MM.1S (cell line): ENCODE measurements around the gene PACS2.

Experiments
- CTCF ChIP-seq: fragments of 300-600 bp; sonication (generic); IDR thresholded peaks from 2 replicates; pipeline ENCODE4 v1.5.1; 2016; ENCODE audit warnings: antibody characterized with exemption, low read length, mixed read lengths
- EZH2 ChIP-seq: fragments of 300-600 bp; sonication (generic); optimal IDR thresholded peaks from 2 replicates; pipeline ENCODE3; 2017; ENCODE audit warnings: low read depth, mild to moderate bottlenecking, antibody characterized with exemption, low read length, mixed read lengths
- EZH2phosphoT487 ChIP-seq: fragments of 300-600 bp; sonication (generic); IDR thresholded peaks from 2 replicates; pipeline ENCODE4 v1.6.1; 2018; ENCODE audit warnings: antibody characterized with exemption, low read length

DNA sequence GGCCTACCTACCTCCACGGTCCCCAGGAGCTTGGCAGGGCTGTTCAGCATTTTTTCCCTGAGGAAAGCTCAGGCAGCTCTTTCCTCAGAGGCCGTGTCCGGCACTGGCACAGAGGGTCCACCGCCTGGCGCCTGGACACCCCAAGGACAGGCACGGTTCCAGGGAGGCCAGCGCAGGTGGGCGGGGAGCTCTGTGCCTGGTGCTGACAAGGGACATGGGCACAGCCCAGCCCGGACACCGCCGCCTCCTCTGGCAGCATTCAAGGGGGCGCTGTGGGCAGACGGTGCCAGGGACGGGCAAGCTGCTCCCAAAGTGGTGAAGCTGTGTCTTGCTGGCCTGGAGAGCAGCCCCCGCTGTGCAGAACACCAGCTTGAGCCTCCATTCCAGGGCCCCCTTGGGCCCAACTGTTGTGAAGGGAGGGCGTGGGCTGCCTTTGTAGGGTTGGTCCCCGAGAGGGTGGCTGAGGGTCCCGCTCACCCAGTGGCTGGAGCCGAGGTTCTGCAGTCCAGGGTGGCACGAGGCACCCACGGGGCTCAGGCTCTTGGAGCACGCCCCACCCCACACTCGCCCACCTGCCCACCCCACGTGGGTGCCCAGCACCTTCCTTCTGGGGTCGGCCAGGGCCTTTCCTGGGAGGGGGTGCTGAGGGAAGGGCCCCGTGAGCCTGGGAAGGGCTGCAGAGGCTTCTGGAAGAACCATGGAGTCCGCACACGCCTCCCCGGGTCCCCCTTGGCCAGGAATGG, 54.5 kb downstream of the PACS2 start:
- TF ChIP-seq CTCF = no peak
- no peak for TF ChIP-seq EZH2phosphoT487
- no peak for TF ChIP-seq EZH2
